DND-41 (cell line): Measurements from ENCODE around the gene PACSIN1.

Experiments used
- EZH2 ChIP-seq: IDR thresholded peaks from 3 replicates; pipeline ENCODE4 v1.6.1; 2012; ENCODE audit warnings: borderline replicate concordance, low read depth, mild to moderate bottlenecking, moderate library complexity, low read length, inconsistent platforms; ENCODE audit not compliant: severe bottlenecking
- TF ChIP-seq, protein P1 (sequence below): IDR thresholded peaks from 2 replicates; pipeline ENCODE4 v1.5.1; 2012; ENCODE audit warnings: borderline replicate concordance, low read length, moderate library complexity, mild to moderate bottlenecking; ENCODE audit not compliant: poor library complexity, severe bottlenecking; ENCODE audit errors: extremely low read depth

DNA sequence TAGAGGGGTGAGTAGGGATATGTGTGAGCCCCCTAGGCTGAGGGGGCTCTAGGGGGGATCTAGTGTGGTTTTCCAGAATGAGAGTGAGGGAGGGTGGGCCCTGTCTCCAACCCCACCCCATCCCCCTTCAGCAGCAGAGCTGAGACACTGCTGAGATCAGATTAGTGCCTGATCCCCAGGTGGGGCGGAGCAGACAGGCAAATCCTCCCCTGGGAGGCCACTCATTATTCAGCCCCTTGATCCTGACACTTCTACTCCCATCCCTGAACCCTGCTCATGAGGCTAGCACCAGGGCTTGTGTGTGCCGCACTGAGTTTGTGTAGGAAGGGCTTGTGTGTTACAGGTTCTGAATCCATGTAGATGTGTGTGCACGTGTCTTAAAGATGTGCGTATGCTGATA is 47.8 kb downstream of the PACSIN1 start:
- TF ChIP-seq, protein P1, sequence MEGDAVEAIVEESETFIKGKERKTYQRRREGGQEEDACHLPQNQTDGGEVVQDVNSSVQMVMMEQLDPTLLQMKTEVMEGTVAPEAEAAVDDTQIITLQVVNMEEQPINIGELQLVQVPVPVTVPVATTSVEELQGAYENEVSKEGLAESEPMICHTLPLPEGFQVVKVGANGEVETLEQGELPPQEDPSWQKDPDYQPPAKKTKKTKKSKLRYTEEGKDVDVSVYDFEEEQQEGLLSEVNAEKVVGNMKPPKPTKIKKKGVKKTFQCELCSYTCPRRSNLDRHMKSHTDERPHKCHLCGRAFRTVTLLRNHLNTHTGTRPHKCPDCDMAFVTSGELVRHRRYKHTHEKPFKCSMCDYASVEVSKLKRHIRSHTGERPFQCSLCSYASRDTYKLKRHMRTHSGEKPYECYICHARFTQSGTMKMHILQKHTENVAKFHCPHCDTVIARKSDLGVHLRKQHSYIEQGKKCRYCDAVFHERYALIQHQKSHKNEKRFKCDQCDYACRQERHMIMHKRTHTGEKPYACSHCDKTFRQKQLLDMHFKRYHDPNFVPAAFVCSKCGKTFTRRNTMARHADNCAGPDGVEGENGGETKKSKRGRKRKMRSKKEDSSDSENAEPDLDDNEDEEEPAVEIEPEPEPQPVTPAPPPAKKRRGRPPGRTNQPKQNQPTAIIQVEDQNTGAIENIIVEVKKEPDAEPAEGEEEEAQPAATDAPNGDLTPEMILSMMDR = no peak
- no peak for TF ChIP-seq EZH2
